A549 (cell line): ENCODE measurements around the gene VDAC1.
"Not testable (repeated sequence)": the region's sequence is repeated elsewhere in the genome, so short reads cannot be mapped to it uniquely, and the experiment has no call there.

Experiments used
- CTCF ChIP-seq: fragments of >200 bp; sonication (Bioruptor Twin); formaldehyde crosslinking; IDR thresholded peaks from 3 replicates; pipeline ENCODE4 v1.5.1; 2016
- E2F6 ChIP-seq: IDR thresholded peaks from 2 replicates; pipeline ENCODE4 v1.6.1; 2012; ENCODE audit warnings: low read depth, borderline replicate concordance
- EP300 ChIP-seq, 2 experiments: fragments of >200 bp; sonication (Bioruptor Twin); formaldehyde crosslinking; IDR thresholded peaks; 2 replicates in 1 of 2; 3 replicates in 1 of 2; pipeline ENCODE4 v1.6.1; 2016 to 2017
- HDAC2 ChIP-seq: fragments of 200-600 bp; sonication (generic); IDR thresholded peaks from 2 replicates; pipeline ENCODE4 v1.6.1; 2016
- MAX ChIP-seq: IDR thresholded peaks from 2 replicates; pipeline ENCODE4 v1.6.1; 2012
- MYC ChIP-seq: IDR thresholded peaks from 2 replicates; pipeline ENCODE4 v1.6.1; 2012; ENCODE audit warnings: mild to moderate bottlenecking, inconsistent platforms, low read length, improper control_type of control experiment, borderline replicate concordance
- POLR2A ChIP-seq: IDR thresholded peaks from 2 replicates; pipeline ENCODE4 v1.6.1; 2012; ENCODE audit warnings: mild to moderate bottlenecking, low read length
- POLR2AphosphoS2 ChIP-seq: conservative IDR thresholded peaks from 2 replicates; pipeline ENCODE4 v1.6.1; 2012; ENCODE audit warnings: low read length, improper control_type of control experiment, inconsistent platforms
- RAD21 ChIP-seq, 2 experiments: fragments of >200 bp in 1 of 2; sonication (Bioruptor Twin) in 1 of 2; formaldehyde crosslinking in 1 of 2; IDR thresholded peaks in 1 of 2; conservative IDR thresholded peaks in 1 of 2; 2 replicates in 1 of 2; 3 replicates in 1 of 2; pipeline ENCODE4 v1.6.1; 2012 to 2018; ENCODE audit warnings: inconsistent platforms in 1 of 2
- RCOR1 ChIP-seq: fragments of 150-350 bp; IDR thresholded peaks from 2 replicates; pipeline ENCODE4 v1.6.1; 2014; ENCODE audit warnings: antibody characterized with exemption, low read length, low read depth
- REST ChIP-seq: fragments of 200-600 bp; sonication (generic); IDR thresholded peaks from 2 replicates; pipeline ENCODE4 v1.6.1; 2016; ENCODE audit warnings: antibody characterized with exemption, mild to moderate bottlenecking, moderate library complexity
- SREBF2 ChIP-seq: fragments of 450-650 bp; IDR thresholded peaks from 2 replicates; pipeline ENCODE4 v1.6.1; 2014; ENCODE audit warnings: mild to moderate bottlenecking, moderate library complexity

GRCh38 chr5:133935991-133936650, 68.7 kb downstream of the VDAC1 start:
- not testable (repeated sequence) for TF ChIP-seq POLR2A; HDAC2; CTCF; E2F6; RCOR1; RAD21 (conservative IDR thresholded peaks at IDR 0.05 in 1 of 2, IDR thresholded peaks at IDR 0.05 in 1 of 2); EP300 (IDR thresholded peaks at IDR 0.05); MYC; MAX; POLR2AphosphoS2; SREBF2; REST
